Memory B cell (primary cell): ENCODE data around the gene SLFNL1.

Source experiments
- ATAC-seq: fragments of 150-1000 bp; cut with Tn5 transposase; 2 replicates; pipeline ENCODE4 v1.10.0; 2021; ENCODE audit warnings: low read depth, mild to moderate bottlenecking, moderate library complexity
- DNase-seq, 2 donors: peaks; one replicate each; pipeline ENCODE4 v3.0.0; 2022; ENCODE audit warnings: low spot score in 2 of 2
- H3K27ac Mint-ChIP-seq: one replicate; pipeline ENCODE4 v1.8.0; 2022; ENCODE audit warnings: mild to moderate bottlenecking, moderate library complexity, mixed read lengths
- H3K27me3 Mint-ChIP-seq: one replicate; pipeline ENCODE4 v1.8.0; 2022; ENCODE audit warnings: mixed read lengths
- H3K36me3 Mint-ChIP-seq: one replicate; pipeline ENCODE4 v1.8.0; 2022; ENCODE audit warnings: mild to moderate bottlenecking, mixed read lengths
- H3K4me1 Mint-ChIP-seq: one replicate; pipeline ENCODE4 v1.8.0; 2022; ENCODE audit warnings: mixed read lengths
- H3K4me3 Mint-ChIP-seq: one replicate; pipeline ENCODE4 v1.8.0; 2022; ENCODE audit warnings: mild to moderate bottlenecking, moderate library complexity, mixed read lengths
- H3K9me3 Mint-ChIP-seq: one replicate; pipeline ENCODE4 v1.8.0; 2022; ENCODE audit warnings: mixed read lengths

Gene SLFNL1

GRCh38 chr1:41021526-41022308 is at the start of gene SLFNL1:
Gene SLFNL1 (minus strand): TSS chr1:41021725. CDS start chr1:41020660, 1,065 bp downstream.
- H3K27me3 Mint-ChIP-seq, result no peaks in the 10 kb centered on the region
- no peak for ATAC-seq

GRCh38 chr1:41056907-41057306 is 35.4 kb upstream of the SLFNL1 start:
- Mint-ChIP-seq H3K4me3 (no peak overlapping the region), H3K4me1 (no peaks in the 10 kb centered on the region), H3K9me3 (peaks cover 3% of the 10 kb centered on the region), H3K27ac (no peak overlapping the region), H3K36me3 (peaks cover 46% of the 10 kb centered on the region), H3K27me3 (no peaks in the 10 kb centered on the region)
- ATAC-seq (no peak), DNase-seq (no peak)

More at GRCh38 chr1:41021526-41022308, at the start of gene SLFNL1:
- H3K36me3 Mint-ChIP-seq, result peaks cover 6% of the 10 kb centered on the region
- H3K4me1 Mint-ChIP-seq, result peaks cover 22% of the 10 kb centered on the region
- DNase-seq, result no peak
- H3K4me3 Mint-ChIP-seq, result no peak within 1 kb of the TSS
- no peaks in the 10 kb centered on the region for H3K9me3 Mint-ChIP-seq
- peak within 1 kb of the TSS; percentile 25 for H3K27ac Mint-ChIP-seq

- ATAC-seq, result no peak
- Mint-ChIP-seq H3K9me3 (no peaks in the 10 kb centered on the region), H3K4me1 (no peaks in the 10 kb centered on the region), H3K36me3 (peaks cover 24% of the 10 kb centered on the region), H3K27ac (no peak overlapping the region), H3K4me3 (no peak overlapping the region), H3K27me3 (no peaks in the 10 kb centered on the region)
- no peak for DNase-seq
Observed at GRCh38 chr1:41053316-41053715, 31.8 kb upstream of the SLFNL1 start.

- H3K36me3 Mint-ChIP-seq, result peaks cover 34% of the 10 kb centered on the region
- no peak overlapping the region for H3K27ac Mint-ChIP-seq
Observed at GRCh38 chr1:41051022-41051421, 29.5 kb upstream of the SLFNL1 start.

GRCh38 chr1:41048540-41048939 is 27.0 kb upstream of the SLFNL1 start:
- no peak overlapping the region for H3K27ac Mint-ChIP-seq
- DNase-seq (no peak), ATAC-seq (no peak)
- H3K4me3 Mint-ChIP-seq, result no peak overlapping the region
- peaks cover 43% of the 10 kb centered on the region for H3K36me3 Mint-ChIP-seq
- no peaks in the 10 kb centered on the region for H3K4me1 Mint-ChIP-seq
- no peaks in the 10 kb centered on the region for H3K27me3 Mint-ChIP-seq
- no peaks in the 10 kb centered on the region for H3K9me3 Mint-ChIP-seq

More at GRCh38 chr1:41051022-41051421, 29.5 kb upstream of the SLFNL1 start:
- H3K4me1 Mint-ChIP-seq, result no peaks in the 10 kb centered on the region
- H3K4me3 Mint-ChIP-seq, result no peak overlapping the region
- H3K27me3 Mint-ChIP-seq, result no peaks in the 10 kb centered on the region
- ATAC-seq, result no peak
- H3K9me3 Mint-ChIP-seq, result no peaks in the 10 kb centered on the region
- DNase-seq, result no peak

GRCh38 chr1:41046347-41046775 is 24.8 kb upstream of the SLFNL1 start:
- DNase-seq (no peak), ATAC-seq (no peak)
- Mint-ChIP-seq H3K4me1 (no peaks in the 10 kb centered on the region), H3K9me3 (no peaks in the 10 kb centered on the region), H3K36me3 (peaks cover 39% of the 10 kb centered on the region), H3K27ac (no peak overlapping the region), H3K27me3 (no peaks in the 10 kb centered on the region), H3K4me3 (no peak overlapping the region)

- no peaks in the 10 kb centered on the region for H3K4me1 Mint-ChIP-seq
- H3K9me3 Mint-ChIP-seq, result no peaks in the 10 kb centered on the region
- no peaks in the 10 kb centered on the region for H3K27me3 Mint-ChIP-seq
- no peak for ATAC-seq
- H3K4me3 Mint-ChIP-seq, result no peak overlapping the region
- no peak for DNase-seq
- peaks cover 39% of the 10 kb centered on the region for H3K36me3 Mint-ChIP-seq
- H3K27ac Mint-ChIP-seq, result no peak overlapping the region
Observed at GRCh38 chr1:41045740-41046139, 24.2 kb upstream of the SLFNL1 start.

- no peak for DNase-seq
- no peaks in the 10 kb centered on the region for H3K9me3 Mint-ChIP-seq
- H3K27me3 Mint-ChIP-seq, result no peaks in the 10 kb centered on the region
- H3K4me1 Mint-ChIP-seq, result no peaks in the 10 kb centered on the region
- peaks cover 38% of the 10 kb centered on the region for H3K36me3 Mint-ChIP-seq
- no peak for ATAC-seq
- H3K4me3 Mint-ChIP-seq, result no peak overlapping the region
- H3K27ac Mint-ChIP-seq, result no peak overlapping the region
Observed at GRCh38 chr1:41044187-41044586, 22.7 kb upstream of the SLFNL1 start.

GRCh38 chr1:41041614-41042270 is 20.2 kb upstream of the SLFNL1 start:
- Mint-ChIP-seq H3K4me3 (no peak overlapping the region), H3K27ac (no peak overlapping the region), H3K4me1 (no peaks in the 10 kb centered on the region), H3K27me3 (no peaks in the 10 kb centered on the region), H3K36me3 (peaks cover 22% of the 10 kb centered on the region), H3K9me3 (no peaks in the 10 kb centered on the region)
- no peak for DNase-seq
- ATAC-seq, result no peak

- no peak for DNase-seq
- H3K4me3 Mint-ChIP-seq, result no peak overlapping the region
Observed at GRCh38 chr1:41038110-41038509, 16.6 kb upstream of the SLFNL1 start.

GRCh38 chr1:41037116-41037903 is 15.8 kb upstream of the SLFNL1 start:
- H3K9me3 Mint-ChIP-seq, result no peaks in the 10 kb centered on the region
- H3K27ac Mint-ChIP-seq, result no peak overlapping the region
- H3K4me1 Mint-ChIP-seq, result peaks cover under 1% of the 10 kb centered on the region
- H3K27me3 Mint-ChIP-seq, result no peaks in the 10 kb centered on the region
- H3K4me3 Mint-ChIP-seq, result no peak overlapping the region
- peaks cover 15% of the 10 kb centered on the region for H3K36me3 Mint-ChIP-seq
- ATAC-seq (no peak), DNase-seq (no peak)

More at GRCh38 chr1:41038110-41038509, 16.6 kb upstream of the SLFNL1 start:
- Mint-ChIP-seq H3K9me3 (no peaks in the 10 kb centered on the region), H3K36me3 (peaks cover 14% of the 10 kb centered on the region), H3K27ac (no peak overlapping the region), H3K4me1 (no peaks in the 10 kb centered on the region), H3K27me3 (no peaks in the 10 kb centered on the region)
- no peak for ATAC-seq

- Mint-ChIP-seq H3K27me3 (no peaks in the 10 kb centered on the region), H3K27ac (no peak overlapping the region), H3K36me3 (peaks cover 26% of the 10 kb centered on the region), H3K9me3 (peaks cover 2% of the 10 kb centered on the region), H3K4me3 (no peak overlapping the region), H3K4me1 (peaks cover 3% of the 10 kb centered on the region)
- ATAC-seq, result no peak
- no peak for DNase-seq
Observed at GRCh38 chr1:41033272-41033671, 11.7 kb upstream of the SLFNL1 start.

GRCh38 chr1:41032147-41032546 is 10.6 kb upstream of the SLFNL1 start:
- H3K36me3 Mint-ChIP-seq, result peaks cover 32% of the 10 kb centered on the region
- no peak overlapping the region for H3K27ac Mint-ChIP-seq
- H3K27me3 Mint-ChIP-seq, result no peaks in the 10 kb centered on the region
- peaks cover 3% of the 10 kb centered on the region for H3K4me1 Mint-ChIP-seq
- DNase-seq, result no peak
- H3K4me3 Mint-ChIP-seq, result no peak overlapping the region
- no peak for ATAC-seq
- peaks cover 2% of the 10 kb centered on the region for H3K9me3 Mint-ChIP-seq
